ENCODE data around the gene CFAP97D1. TPM values are rescaled to one million over a fixed set of nuclear protein-coding genes. Genes with fewer than 3 reads are reported as not detected.
A peak's percentile ranks its signal among the peaks of the same experiment; 100 is the strongest.

CFAP97D1 gene
- total RNA-seq, 4 donors from 2014 or later = 0.12 TPM; not detected in 3

DNA sequence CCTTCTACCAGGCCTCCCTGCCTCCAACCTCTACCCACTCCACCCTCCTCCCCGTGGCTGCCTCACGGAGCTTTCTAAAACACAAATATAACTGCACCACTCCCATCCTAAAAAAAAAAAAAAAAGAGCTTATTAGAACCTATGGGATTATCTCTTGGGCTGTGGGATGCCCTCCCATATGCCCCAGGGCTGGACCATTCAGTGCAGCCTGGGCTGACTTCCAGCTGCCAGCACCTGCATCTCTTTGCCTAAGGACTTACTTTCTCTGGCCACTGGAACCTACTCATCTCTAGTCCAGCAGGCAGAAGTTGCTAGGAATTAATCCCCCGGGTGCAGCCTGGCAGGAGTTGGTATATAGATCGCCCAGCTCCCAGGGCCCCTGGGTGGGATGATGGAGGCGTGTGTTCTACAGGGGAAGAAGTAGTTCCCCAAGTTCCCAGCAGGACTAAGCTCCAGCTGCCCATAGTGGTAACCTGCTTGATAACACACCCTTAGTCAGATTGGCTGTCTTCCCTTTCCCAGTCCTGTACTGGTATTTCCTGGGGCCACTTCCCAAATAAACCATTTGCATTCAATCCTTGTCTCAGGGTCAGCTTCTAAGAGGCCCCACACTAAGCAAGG, 42.4 kb downstream of the CFAP97D1 start:
- ATAC-seq = no peak
- H3K27ac ChIP-seq = peak overlapping the region in 2 of 4 donors; percentile 9 to 27

DNA sequence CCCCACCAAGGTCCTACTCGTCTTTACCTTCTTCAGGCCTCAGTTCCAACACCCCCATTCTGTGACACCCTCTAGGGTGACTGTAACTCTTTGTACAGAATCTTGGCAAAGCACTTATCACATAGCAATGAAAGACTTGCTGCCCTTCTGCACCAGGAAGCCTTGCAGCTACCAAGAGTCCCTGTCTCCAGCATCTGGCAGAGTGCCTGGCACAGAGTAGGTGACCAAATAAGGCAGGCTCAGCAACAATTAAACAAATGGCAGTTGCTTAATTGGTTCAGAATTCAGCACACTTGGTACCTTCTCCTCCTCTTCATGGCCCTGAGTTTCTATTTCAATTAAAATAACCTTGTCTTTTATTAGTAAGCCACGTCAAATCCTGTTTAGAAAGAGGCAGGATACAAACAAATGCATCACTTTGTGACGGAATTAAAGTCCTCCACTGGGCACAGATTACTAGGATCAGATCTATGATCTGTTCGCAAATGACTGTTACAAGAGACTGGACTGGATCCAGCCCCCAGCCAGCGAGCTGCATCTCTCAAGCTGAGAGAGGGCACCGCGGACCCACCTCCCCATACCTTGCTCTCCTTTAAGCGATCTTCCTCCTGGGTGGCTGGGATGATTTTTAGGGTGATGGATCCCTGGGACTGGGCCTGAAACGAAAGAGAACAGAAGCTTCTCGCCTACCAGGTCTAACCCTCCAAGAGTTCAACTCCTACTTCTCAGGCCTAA, 43.3 kb downstream of the CFAP97D1 start:
- H3K4me1 ChIP-seq = peaks cover 0 to 16% (median 3%) of the 10 kb centered on the region in 3 donors
- H3K4me3 ChIP-seq = no peak overlapping the region
- WGBS, 2 donors (ENCODE audit: low coverage in 1 of 2) = 68% methylated on average over 10 of the region's 10 CpGs; no CpG with 5 or more reads in 1 of the 2 donors
- no peaks in the 10 kb centered on the region for H3K9me3 ChIP-seq
- no peaks in the 10 kb centered on the region for H3K27me3 ChIP-seq
- no peak for TF ChIP-seq EP300 (IDR thresholded peaks at IDR 0.05)
- TF ChIP-seq CTCF (IDR thresholded peaks at IDR 0.05) = no peak
- no peak for TF ChIP-seq POLR2A (IDR thresholded peaks at IDR 0.05)
- peaks cover 0 to 69% of the 10 kb centered on the region in 2 donors for H3K36me3 ChIP-seq
- H3K27ac ChIP-seq = peak overlapping the region in 2 of 4 donors; percentile 9 to 27
- ATAC-seq = no peak

More for the DNA sequence above, 42.4 kb downstream of the CFAP97D1 start:
- Histone ChIP-seq H3K36me3 (peaks cover 0 to 69% of the 10 kb centered on the region in 2 donors), H3K4me1 (peaks cover 0 to 16% (median 3%) of the 10 kb centered on the region in 3 donors), H3K27me3 (no peaks in the 10 kb centered on the region), H3K9me3 (no peaks in the 10 kb centered on the region), H3K4me3 (no peak overlapping the region)
- WGBS, 2 donors (ENCODE audit: low coverage in 1 of 2) = 75 to 90% methylated on average over 1 to 4 of the region's 5 CpGs
- TF ChIP-seq CTCF (IDR thresholded peaks at IDR 0.05) (no peak), POLR2A (IDR thresholded peaks at IDR 0.05) (no peak), EP300 (IDR thresholded peaks at IDR 0.05) (no peak), POLR2AphosphoS5 (IDR thresholded peaks at IDR 0.05) (no peak)

DNA sequence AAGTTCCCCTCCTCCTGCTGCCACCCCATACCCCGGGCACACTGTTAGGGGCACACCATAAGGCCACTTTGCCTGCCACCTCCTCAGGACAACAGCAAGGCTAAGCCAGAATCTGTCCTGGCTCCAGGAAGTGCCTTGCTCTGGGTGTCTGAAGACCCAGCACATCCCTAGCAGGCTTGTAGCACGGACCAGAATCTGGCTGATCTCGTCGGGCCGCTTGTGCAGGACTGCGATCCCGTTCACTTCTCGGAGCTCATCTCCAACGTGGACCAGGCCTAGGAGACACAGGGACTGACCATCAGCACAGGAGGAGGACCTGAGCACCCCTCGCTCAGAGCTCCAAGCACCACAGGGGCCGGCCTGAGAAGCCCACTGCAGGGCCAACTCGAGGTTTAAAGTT, 45.3 kb downstream of the CFAP97D1 start:
- Histone ChIP-seq H3K4me1 (peaks cover 0 to 16% (median 3%) of the 10 kb centered on the region in 3 donors), H3K4me3 (no peak overlapping the region), H3K27me3 (no peaks in the 10 kb centered on the region), H3K9me3 (no peaks in the 10 kb centered on the region), H3K27ac (no peak overlapping the region), H3K36me3 (peaks cover 0 to 72% of the 10 kb centered on the region in 2 donors)
- WGBS, 2 donors (ENCODE audit: low coverage in 1 of 2) = 67 to 100% methylated on average over 1 of the region's 12 CpGs
- TF ChIP-seq CTCF (IDR thresholded peaks at IDR 0.05) (no peak), EP300 (IDR thresholded peaks at IDR 0.05) (no peak), POLR2AphosphoS5 (IDR thresholded peaks at IDR 0.05) (no peak), POLR2A (IDR thresholded peaks at IDR 0.05) (no peak)
- no peak for ATAC-seq

DNA sequence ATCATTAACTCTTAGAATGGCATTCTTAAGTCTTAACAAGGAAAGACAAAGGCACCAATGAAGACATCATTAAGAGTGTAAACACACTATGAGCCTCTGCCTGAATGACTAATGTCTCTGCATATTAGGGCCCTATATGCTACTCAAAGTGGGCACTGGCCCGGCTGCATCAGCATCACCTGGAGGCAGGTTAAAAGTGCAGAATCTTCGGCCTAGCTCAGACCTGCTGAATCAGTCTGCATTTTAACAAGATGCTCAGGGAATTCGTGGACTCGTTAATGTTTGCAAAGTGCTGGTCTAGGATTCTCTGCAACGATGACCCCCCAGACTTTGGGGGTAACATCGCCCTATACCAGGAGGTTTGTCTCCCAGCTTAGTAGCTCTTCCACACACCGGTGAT, 46.0 kb downstream of the CFAP97D1 start:
- 97 to 100% methylated on average over 3 to 4 of the region's 7 CpGs for WGBS, 2 donors (ENCODE audit: low coverage in 1 of 2)
- no peak overlapping the region for H3K27ac ChIP-seq

More for the DNA sequence above, 46.0 kb downstream of the CFAP97D1 start:
- peaks cover 0 to 17% (median 3%) of the 10 kb centered on the region in 3 donors for H3K4me1 ChIP-seq
- TF ChIP-seq POLR2A (IDR thresholded peaks at IDR 0.05) (no peak), EP300 (IDR thresholded peaks at IDR 0.05) (no peak), POLR2AphosphoS5 (IDR thresholded peaks at IDR 0.05) (no peak), CTCF (IDR thresholded peaks at IDR 0.05) (no peak)
- H3K9me3 ChIP-seq = no peaks in the 10 kb centered on the region
- H3K27me3 ChIP-seq = no peaks in the 10 kb centered on the region
- H3K4me3 ChIP-seq = no peak overlapping the region
- peaks cover 0 to 72% of the 10 kb centered on the region in 2 donors for H3K36me3 ChIP-seq
- no peak for ATAC-seq

All from gastroesophageal sphincter (tissue), 4 donors.